ENCODE measurements around the gene PREX1. TPM values are rescaled to one million over a fixed set of nuclear protein-coding genes. Genes with fewer than 3 reads are reported as not detected.

The PREX1 gene
- total RNA-seq, 1 donor from 2014 or later, result 248 TPM

- H3K36me3 Mint-ChIP-seq (ENCODE audit: low read depth, unreplicated experiment), result peaks cover 57% of the 10 kb centered on the region
- peaks cover 19% of the 10 kb centered on the region for H3K27me3 Mint-ChIP-seq (ENCODE audit: unreplicated experiment)
- no peak for DNase-seq (ENCODE audit: low spot score)
- peaks cover 3% of the 10 kb centered on the region for H3K9me3 Mint-ChIP-seq (ENCODE audit: unreplicated experiment)
- no peak for TF ChIP-seq CTCF (IDR thresholded peaks at IDR 0.05; ENCODE audit: unreplicated experiment)
- H3K4me3 Mint-ChIP-seq (ENCODE audit: unreplicated experiment), result peak overlapping the region; percentile 37
- H3K4me1 Mint-ChIP-seq (ENCODE audit: unreplicated experiment), result peaks cover 15% of the 10 kb centered on the region
- H3K27ac Mint-ChIP-seq (ENCODE audit: unreplicated experiment), result peak overlapping the region; percentile 13
These were observed 162.0 kb downstream of the PREX1 start for GRCh38 chr20:48665785-48666184.

- no peak overlapping the region for H3K4me3 Mint-ChIP-seq (ENCODE audit: unreplicated experiment)
- H3K4me1 Mint-ChIP-seq (ENCODE audit: unreplicated experiment), result peaks cover 15% of the 10 kb centered on the region
- peaks cover 65% of the 10 kb centered on the region for H3K36me3 Mint-ChIP-seq (ENCODE audit: low read depth, unreplicated experiment)
- no peak for DNase-seq (ENCODE audit: low spot score)
- peaks cover 16% of the 10 kb centered on the region for H3K27me3 Mint-ChIP-seq (ENCODE audit: unreplicated experiment)
- no peak for TF ChIP-seq CTCF (IDR thresholded peaks at IDR 0.05; ENCODE audit: unreplicated experiment)
- H3K27ac Mint-ChIP-seq (ENCODE audit: unreplicated experiment), result peak overlapping the region; percentile 63
- peaks cover 3% of the 10 kb centered on the region for H3K9me3 Mint-ChIP-seq (ENCODE audit: unreplicated experiment)
These were observed 165.1 kb downstream of the PREX1 start for GRCh38 chr20:48662711-48663110.

- Mint-ChIP-seq H3K27me3 (ENCODE audit: unreplicated experiment) (peaks cover 17% of the 10 kb centered on the region), H3K27ac (ENCODE audit: unreplicated experiment) (no peak overlapping the region), H3K4me1 (ENCODE audit: unreplicated experiment) (peaks cover 17% of the 10 kb centered on the region), H3K9me3 (ENCODE audit: unreplicated experiment) (no peaks in the 10 kb centered on the region), H3K36me3 (ENCODE audit: low read depth, unreplicated experiment) (peaks cover 60% of the 10 kb centered on the region), H3K4me3 (ENCODE audit: unreplicated experiment) (no peak overlapping the region)
- TF ChIP-seq CTCF (IDR thresholded peaks at IDR 0.05; ENCODE audit: unreplicated experiment), result no peak
- DNase-seq (ENCODE audit: low spot score), result no peak
These were observed 166.0 kb downstream of the PREX1 start for GRCh38 chr20:48661575-48662455.

GRCh38 chr20:48660788-48661187 lies 167.0 kb downstream of the PREX1 start:
- TF ChIP-seq CTCF (IDR thresholded peaks at IDR 0.05; ENCODE audit: unreplicated experiment), result no peak
- peaks cover 21% of the 10 kb centered on the region for H3K27me3 Mint-ChIP-seq (ENCODE audit: unreplicated experiment)
- H3K4me1 Mint-ChIP-seq (ENCODE audit: unreplicated experiment), result peaks cover 17% of the 10 kb centered on the region
- no peaks in the 10 kb centered on the region for H3K9me3 Mint-ChIP-seq (ENCODE audit: unreplicated experiment)
- no peak for DNase-seq (ENCODE audit: low spot score)
- H3K4me3 Mint-ChIP-seq (ENCODE audit: unreplicated experiment), result no peak overlapping the region
- no peak overlapping the region for H3K27ac Mint-ChIP-seq (ENCODE audit: unreplicated experiment)
- H3K36me3 Mint-ChIP-seq (ENCODE audit: low read depth, unreplicated experiment), result peaks cover 67% of the 10 kb centered on the region

- peaks cover 17% of the 10 kb centered on the region for H3K4me1 Mint-ChIP-seq (ENCODE audit: unreplicated experiment)
- H3K36me3 Mint-ChIP-seq (ENCODE audit: low read depth, unreplicated experiment), result peaks cover 68% of the 10 kb centered on the region
- H3K27ac Mint-ChIP-seq (ENCODE audit: unreplicated experiment), result peak overlapping the region; percentile 79
- H3K4me3 Mint-ChIP-seq (ENCODE audit: unreplicated experiment), result peak overlapping the region; percentile 47
- H3K27me3 Mint-ChIP-seq (ENCODE audit: unreplicated experiment), result peaks cover 27% of the 10 kb centered on the region
- H3K9me3 Mint-ChIP-seq (ENCODE audit: unreplicated experiment), result no peaks in the 10 kb centered on the region
- no peak for DNase-seq (ENCODE audit: low spot score)
- no peak for TF ChIP-seq CTCF (IDR thresholded peaks at IDR 0.05; ENCODE audit: unreplicated experiment)
These were observed 167.9 kb downstream of the PREX1 start for GRCh38 chr20:48659858-48660257.
